Kidney (tissue), 14 donors: ENCODE results near the gene P2RX1. TPM values are rescaled to one million over a fixed set of nuclear protein-coding genes. Genes with fewer than 3 reads are reported as not detected.

Experiments
- DNase-seq, 5 donors: peaks; one replicate each; pipeline ENCODE4 v3.0.0-alpha.2; 2013 to 2020
- FAIRE-seq: peaks from 2 replicates; lab custom pipeline; 2012; peaks lifted over from hg19 to GRCh38; lab: Jason Lieb, UNC
- H3K27ac ChIP-seq, 2 donors: one replicate each; pipeline ENCODE4 v1.7.0; 2013; ENCODE audit warnings: low read depth in 2 of 2, low read length in 2 of 2, inconsistent platforms in 1 of 2
- H3K27me3 ChIP-seq: one replicate; pipeline ENCODE4 v1.7.1; 2013; ENCODE audit warnings: low read length, inconsistent platforms; ENCODE audit not compliant: control insufficient read depth, insufficient read depth
- H3K36me3 ChIP-seq, 3 donors: one replicate each; pipeline versions ENCODE4 v1.7.0 to v1.7.1; 2013; ENCODE audit warnings: low read length in 3 of 3, control low read depth in 1 of 3, inconsistent platforms in 1 of 3; ENCODE audit not compliant: insufficient read depth in 3 of 3, control insufficient read depth in 2 of 3
- H3K4me1 ChIP-seq, 3 donors: one replicate each; pipeline versions ENCODE4 v1.7.0 to v1.7.1; 2013; ENCODE audit warnings: low read length in 3 of 3, inconsistent platforms in 1 of 3, low read depth in 1 of 3; ENCODE audit not compliant: control insufficient read depth in 2 of 3, insufficient read depth in 2 of 3
- H3K4me3 ChIP-seq, 3 donors: one replicate each; pipeline versions ENCODE4 v1.7.0 to v1.8.1; 2013; ENCODE audit warnings: low read length in 3 of 3, control low read depth in 1 of 3, inconsistent platforms in 1 of 3
- H3K9ac ChIP-seq, 3 donors: one replicate each; pipeline versions ENCODE4 v1.7.0 to v1.7.1; 2013; ENCODE audit warnings: low read length in 3 of 3, control low read depth in 1 of 3, inconsistent platforms in 1 of 3
- H3K9me3 ChIP-seq, 3 donors: one replicate each; pipeline versions ENCODE4 v1.7.0 to v1.7.1; 2013; ENCODE audit warnings: low read length in 3 of 3, control low read depth in 1 of 3, inconsistent platforms in 1 of 3; ENCODE audit not compliant: control insufficient read depth in 2 of 3, insufficient read depth in 1 of 3
- intact Hi-C: fragments of 100-400 bp; cut with DNase I; formaldehyde crosslinking; loops from one replicate; pipeline ENCODE4 v1.11.1; 2022
- polyA plus RNA-seq: library from polyadenylated mRNA; stranded (reverse); fragments of 350-450 nt; fragmentation: Illumina TruSeq; extraction: RNeasy Lipid Tissue Mini Kit (QIAGEN cat#74804); gene quantifications from one replicate; pipeline ENCODE4 v1.2.3, GENCODE V29; 2014; ENCODE audit warnings: low read depth, low replicate concordance; ENCODE audit not compliant: insufficient read depth
- total RNA-seq: library from RNA; stranded (reverse); fragmentation: NEBNext Ultra II Directional; extraction: Animal tissue kit (Norgen Biotek cat#: 25700); gene quantifications from one replicate; pipeline ENCODE4 v1.2.1, GENCODE V29; 2021
- TF ChIP-seq, protein P1 (sequence below): IDR thresholded peaks from 3 replicates; pipeline ENCODE4 v1.5.1; 2012; ENCODE audit warnings: mild to moderate bottlenecking, moderate library complexity, borderline replicate concordance; ENCODE audit not compliant: insufficient read depth; ENCODE audit errors: extremely low read depth
- donor health status: control.
- donor health status: control.
- donor health status: control.
- donor health status: control.
- donor health status: control.
- donor health status: DM: yes; HTN: yes; CAD: no.
- donor health status: Normal renal cell carcinoma (clear cell type).

Gene P2RX1
- total and polyA plus RNA-seq, 2 donors from 2014 or later = 3.1 to 11.2 TPM

DNA sequence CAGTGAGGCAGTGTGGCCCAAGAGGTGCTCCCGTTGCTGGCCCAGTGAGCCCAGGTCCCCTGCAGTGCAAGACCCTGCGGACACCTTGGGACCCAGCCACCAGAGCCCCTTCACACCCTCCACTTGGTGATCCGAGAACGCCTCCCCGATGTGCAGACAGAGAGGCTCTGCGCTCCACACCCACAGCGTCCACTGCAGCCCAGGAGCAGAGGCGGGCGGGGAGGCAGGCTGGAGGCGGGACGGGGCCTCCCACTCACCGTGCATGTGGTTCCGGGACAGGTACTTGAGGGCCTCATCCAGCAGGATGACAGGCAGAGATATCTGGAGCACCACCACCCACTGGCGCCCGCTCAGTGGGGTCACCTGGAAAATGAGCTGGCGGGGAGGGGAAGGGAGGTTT is 12.1 kb upstream of the P2RX1 start:
- Histone ChIP-seq H3K27me3 (no peaks in the 10 kb centered on the region), H3K4me3 (no peak overlapping the region), H3K36me3 (no peaks in the 10 kb centered on the region), H3K9me3 (no peaks in the 10 kb centered on the region), H3K4me1 (peaks cover 0 to 6% (median 0%) of the 10 kb centered on the region in 3 donors), H3K27ac (no peak overlapping the region), H3K9ac (no peak overlapping the region)
- DNase-seq = peak in 3 of 5 donors; percentile 25 to 56 (median 54)
- FAIRE-seq = no peak
- intact Hi-C loops = no loop called here
- TF ChIP-seq, protein P1, sequence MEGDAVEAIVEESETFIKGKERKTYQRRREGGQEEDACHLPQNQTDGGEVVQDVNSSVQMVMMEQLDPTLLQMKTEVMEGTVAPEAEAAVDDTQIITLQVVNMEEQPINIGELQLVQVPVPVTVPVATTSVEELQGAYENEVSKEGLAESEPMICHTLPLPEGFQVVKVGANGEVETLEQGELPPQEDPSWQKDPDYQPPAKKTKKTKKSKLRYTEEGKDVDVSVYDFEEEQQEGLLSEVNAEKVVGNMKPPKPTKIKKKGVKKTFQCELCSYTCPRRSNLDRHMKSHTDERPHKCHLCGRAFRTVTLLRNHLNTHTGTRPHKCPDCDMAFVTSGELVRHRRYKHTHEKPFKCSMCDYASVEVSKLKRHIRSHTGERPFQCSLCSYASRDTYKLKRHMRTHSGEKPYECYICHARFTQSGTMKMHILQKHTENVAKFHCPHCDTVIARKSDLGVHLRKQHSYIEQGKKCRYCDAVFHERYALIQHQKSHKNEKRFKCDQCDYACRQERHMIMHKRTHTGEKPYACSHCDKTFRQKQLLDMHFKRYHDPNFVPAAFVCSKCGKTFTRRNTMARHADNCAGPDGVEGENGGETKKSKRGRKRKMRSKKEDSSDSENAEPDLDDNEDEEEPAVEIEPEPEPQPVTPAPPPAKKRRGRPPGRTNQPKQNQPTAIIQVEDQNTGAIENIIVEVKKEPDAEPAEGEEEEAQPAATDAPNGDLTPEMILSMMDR = no peak

DNA sequence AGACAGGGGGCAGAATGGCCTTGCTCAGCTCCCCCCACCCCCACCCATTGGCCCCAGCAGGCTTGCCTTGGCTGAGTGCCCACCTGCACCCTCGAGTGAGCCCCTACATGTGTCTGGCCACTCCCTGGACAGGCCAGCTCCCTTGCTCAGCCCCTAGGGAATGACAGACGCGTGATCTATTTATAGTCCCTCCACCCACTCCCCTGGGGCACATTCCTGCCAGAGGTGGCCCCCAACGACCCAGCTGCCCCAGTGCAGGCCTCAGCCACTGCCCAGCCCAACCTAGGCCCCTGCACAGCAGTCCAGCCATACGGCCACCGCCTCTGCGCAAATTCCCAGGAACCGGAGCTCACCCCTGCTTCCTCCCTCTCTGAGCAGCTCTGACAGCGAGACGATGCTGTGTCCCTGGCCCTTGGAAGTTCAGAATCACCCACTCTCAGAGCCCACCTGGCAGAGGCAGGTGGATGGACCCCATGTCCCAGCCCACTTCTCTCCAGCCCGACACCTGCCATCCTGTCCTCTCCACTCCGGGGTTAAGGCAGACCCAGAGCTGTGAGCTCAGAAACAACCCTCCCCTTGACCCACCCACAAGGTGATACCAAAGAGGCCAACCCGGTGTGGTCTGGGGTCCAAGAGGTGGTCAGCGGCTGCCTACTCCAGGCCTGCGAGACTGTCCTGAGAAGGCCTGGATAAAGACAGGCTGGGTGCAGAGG is 11.5 kb upstream of the P2RX1 start:
- Histone ChIP-seq H3K27ac (no peak overlapping the region), H3K9ac (no peak overlapping the region), H3K4me1 (peaks cover 0 to 6% (median 0%) of the 10 kb centered on the region in 3 donors), H3K27me3 (no peaks in the 10 kb centered on the region), H3K9me3 (no peaks in the 10 kb centered on the region), H3K4me3 (no peak overlapping the region), H3K36me3 (no peaks in the 10 kb centered on the region)
- FAIRE-seq (no peak), DNase-seq (peak; percentile 26 to 76 (median 62))
- intact Hi-C loops = no loop called here
- TF ChIP-seq, protein P1 = no peak

DNA sequence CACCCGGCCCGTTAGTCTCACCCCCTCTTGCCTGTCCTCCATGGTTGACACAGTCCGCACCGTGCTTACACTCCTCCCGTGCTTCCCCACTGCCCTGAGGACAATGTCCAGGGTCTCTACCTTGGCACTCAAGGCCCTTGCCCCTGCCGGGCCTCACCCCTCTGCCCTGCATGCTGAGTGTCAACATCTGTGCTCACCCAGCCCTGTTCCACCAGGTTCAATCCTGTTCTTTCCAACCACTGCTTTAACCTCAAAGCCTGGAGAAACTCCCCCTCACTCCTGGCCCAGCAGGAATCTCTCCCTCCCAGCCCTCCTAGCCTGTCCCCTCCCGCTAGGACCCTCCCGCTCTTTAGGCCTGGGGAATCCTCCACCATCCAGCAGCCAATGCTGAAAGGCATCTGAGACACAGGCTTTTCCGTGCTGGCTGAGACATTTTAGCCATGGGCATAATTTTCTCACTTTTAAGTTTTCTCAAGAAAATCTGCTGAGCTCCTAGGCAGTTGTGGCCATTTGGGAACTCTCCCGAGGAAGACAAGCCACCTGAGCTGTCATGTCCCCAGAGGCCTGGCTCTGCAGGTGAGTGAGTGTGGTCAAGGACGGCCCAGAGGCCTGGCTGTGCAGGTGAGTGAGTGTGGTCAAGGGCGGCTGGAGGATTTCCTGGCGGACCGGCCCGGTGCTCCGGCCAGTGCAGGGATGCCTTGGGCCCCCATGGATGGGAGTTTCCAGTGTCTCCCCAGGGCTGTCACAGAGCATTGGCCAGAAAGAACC is 10.8 kb upstream of the P2RX1 start:
- no peaks in the 10 kb centered on the region for H3K27me3 ChIP-seq
- intact Hi-C loops = no loop called here
- peaks cover 0 to 6% (median 0%) of the 10 kb centered on the region in 3 donors for H3K4me1 ChIP-seq
- no peak overlapping the region for H3K9ac ChIP-seq
- no peak overlapping the region for H3K4me3 ChIP-seq
- TF ChIP-seq, protein P1 = no peak
- H3K27ac ChIP-seq = peak overlapping the region in 1 of 2 donors; percentile 3
- peak; percentile 41 to 82 (median 76) for DNase-seq
- FAIRE-seq = no peak
- H3K36me3 ChIP-seq = no peaks in the 10 kb centered on the region
- no peaks in the 10 kb centered on the region for H3K9me3 ChIP-seq
